ENCODE results near the gene CACNA1C. TPM values are rescaled to one million over a fixed set of nuclear protein-coding genes. Genes with fewer than 3 reads are reported as not detected.

Gene CACNA1C
- total and polyA plus RNA-seq, 2 donors from 2014 or later, result 1.6 to 17.4 TPM

DNA sequence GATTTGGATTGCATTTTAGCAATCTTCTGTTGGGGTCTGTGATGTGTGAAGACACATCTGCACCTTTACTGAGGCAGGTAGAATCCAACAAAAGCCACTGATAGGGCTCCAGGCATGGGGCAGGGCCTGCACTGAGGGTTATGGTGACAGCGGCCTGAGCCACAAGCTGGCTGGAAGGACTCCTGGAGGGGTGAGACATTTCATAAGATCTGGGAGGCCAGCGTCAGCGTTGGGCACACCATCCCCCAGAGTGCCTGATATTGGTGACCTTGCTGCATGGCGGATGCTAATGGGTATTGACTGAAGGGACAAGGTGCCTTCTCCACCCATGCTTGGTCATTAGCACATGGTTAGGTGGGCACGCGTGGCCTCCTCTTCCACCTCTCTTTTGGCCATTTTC is 187.6 kb downstream of the CACNA1C start:
- FAIRE-seq, result no peak
- H3K4me3 ChIP-seq (ENCODE audit: low read length in 3 of 3), result no peak overlapping the region
- TF ChIP-seq, protein P1, sequence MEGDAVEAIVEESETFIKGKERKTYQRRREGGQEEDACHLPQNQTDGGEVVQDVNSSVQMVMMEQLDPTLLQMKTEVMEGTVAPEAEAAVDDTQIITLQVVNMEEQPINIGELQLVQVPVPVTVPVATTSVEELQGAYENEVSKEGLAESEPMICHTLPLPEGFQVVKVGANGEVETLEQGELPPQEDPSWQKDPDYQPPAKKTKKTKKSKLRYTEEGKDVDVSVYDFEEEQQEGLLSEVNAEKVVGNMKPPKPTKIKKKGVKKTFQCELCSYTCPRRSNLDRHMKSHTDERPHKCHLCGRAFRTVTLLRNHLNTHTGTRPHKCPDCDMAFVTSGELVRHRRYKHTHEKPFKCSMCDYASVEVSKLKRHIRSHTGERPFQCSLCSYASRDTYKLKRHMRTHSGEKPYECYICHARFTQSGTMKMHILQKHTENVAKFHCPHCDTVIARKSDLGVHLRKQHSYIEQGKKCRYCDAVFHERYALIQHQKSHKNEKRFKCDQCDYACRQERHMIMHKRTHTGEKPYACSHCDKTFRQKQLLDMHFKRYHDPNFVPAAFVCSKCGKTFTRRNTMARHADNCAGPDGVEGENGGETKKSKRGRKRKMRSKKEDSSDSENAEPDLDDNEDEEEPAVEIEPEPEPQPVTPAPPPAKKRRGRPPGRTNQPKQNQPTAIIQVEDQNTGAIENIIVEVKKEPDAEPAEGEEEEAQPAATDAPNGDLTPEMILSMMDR (IDR thresholded peaks at IDR 0.05; ENCODE audit: borderline replicate concordance, extremely low read depth, insufficient read depth), result no peak
- no peak for DNase-seq
- H3K9ac ChIP-seq (ENCODE audit: low read length in 3 of 3), result no peak overlapping the region
- no peaks in the 10 kb centered on the region for H3K9me3 ChIP-seq (ENCODE audit: control insufficient read depth in 2 of 3, insufficient read depth in 1 of 3, low read length in 3 of 3)
- H3K27me3 ChIP-seq (ENCODE audit: control insufficient read depth, insufficient read depth, low read length), result no peaks in the 10 kb centered on the region
- H3K27ac ChIP-seq (ENCODE audit: low read depth in 2 of 2, low read length in 2 of 2), result no peak overlapping the region
- intact Hi-C loops (cut with DNase I), result no loop called here
- H3K4me1 ChIP-seq (ENCODE audit: control insufficient read depth in 2 of 3, insufficient read depth in 2 of 3, low read depth in 1 of 3, low read length in 3 of 3), result peaks cover 0 to 3% (median 0%) of the 10 kb centered on the region in 3 donors
- H3K36me3 ChIP-seq (ENCODE audit: control insufficient read depth in 2 of 3, insufficient read depth in 3 of 3, low read length in 3 of 3), result no peaks in the 10 kb centered on the region

DNA sequence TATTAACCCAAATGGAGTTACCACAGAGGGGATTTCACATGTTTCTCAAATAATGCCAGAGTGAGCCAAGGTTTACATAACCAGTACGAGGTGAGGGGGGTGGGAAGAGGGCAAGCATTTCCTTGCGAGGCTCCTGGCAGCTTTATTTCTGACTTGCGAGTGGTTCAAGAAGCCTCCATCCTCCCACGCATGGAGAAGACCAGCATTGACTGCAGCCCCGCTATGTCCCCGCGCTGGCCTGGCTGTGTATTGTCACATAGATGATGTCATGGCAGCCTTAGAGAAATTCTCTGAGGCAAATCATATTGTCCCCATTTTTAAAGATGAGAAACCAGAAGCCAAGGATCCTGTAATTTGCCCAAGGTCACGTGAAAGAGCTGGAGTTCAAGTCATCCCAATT is 188.2 kb downstream of the CACNA1C start:
- Histone ChIP-seq H3K9me3 (ENCODE audit: control insufficient read depth in 2 of 3, insufficient read depth in 1 of 3, low read length in 3 of 3) (no peaks in the 10 kb centered on the region), H3K36me3 (ENCODE audit: control insufficient read depth in 2 of 3, insufficient read depth in 3 of 3, low read length in 3 of 3) (no peaks in the 10 kb centered on the region), H3K4me3 (ENCODE audit: low read length in 3 of 3) (no peak overlapping the region), H3K4me1 (ENCODE audit: control insufficient read depth in 2 of 3, insufficient read depth in 2 of 3, low read depth in 1 of 3, low read length in 3 of 3) (peaks cover 0 to 3% (median 0%) of the 10 kb centered on the region in 3 donors), H3K27ac (ENCODE audit: low read depth in 2 of 2, low read length in 2 of 2) (no peak overlapping the region), H3K9ac (ENCODE audit: low read length in 3 of 3) (no peak overlapping the region), H3K27me3 (ENCODE audit: control insufficient read depth, insufficient read depth, low read length) (no peaks in the 10 kb centered on the region)
- FAIRE-seq (no peak), DNase-seq (no peak)
- TF ChIP-seq, protein P1 (IDR thresholded peaks at IDR 0.05; ENCODE audit: borderline replicate concordance, extremely low read depth, insufficient read depth), result no peak
- intact Hi-C loops (cut with DNase I), result no loop called here

DNA sequence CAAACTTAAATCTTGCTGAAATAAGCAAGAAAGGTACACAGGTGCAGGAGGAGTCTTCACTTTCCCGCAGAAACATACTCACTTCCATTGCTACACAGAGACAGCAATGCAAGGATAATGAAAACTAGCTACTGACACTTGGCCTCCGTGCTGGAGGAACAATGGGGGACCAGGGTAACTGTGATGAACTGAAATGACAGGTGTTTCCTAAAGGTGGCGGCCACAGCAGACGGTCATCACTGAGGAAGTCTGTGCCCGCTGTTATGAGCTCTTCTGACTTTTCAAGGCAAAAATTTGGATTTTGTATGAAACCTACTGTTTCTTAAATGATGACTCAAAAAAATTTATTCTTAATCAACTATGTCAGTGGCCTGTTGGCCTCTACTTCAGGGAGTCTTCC is 189.4 kb downstream of the CACNA1C start:
- FAIRE-seq, result no peak
- Histone ChIP-seq H3K36me3 (ENCODE audit: control insufficient read depth in 2 of 3, insufficient read depth in 3 of 3, low read length in 3 of 3) (no peaks in the 10 kb centered on the region), H3K27ac (ENCODE audit: low read depth in 2 of 2, low read length in 2 of 2) (no peak overlapping the region), H3K27me3 (ENCODE audit: control insufficient read depth, insufficient read depth, low read length) (no peaks in the 10 kb centered on the region), H3K4me3 (ENCODE audit: low read length in 3 of 3) (no peak overlapping the region), H3K9me3 (ENCODE audit: control insufficient read depth in 2 of 3, insufficient read depth in 1 of 3, low read length in 3 of 3) (no peaks in the 10 kb centered on the region), H3K4me1 (ENCODE audit: control insufficient read depth in 2 of 3, insufficient read depth in 2 of 3, low read depth in 1 of 3, low read length in 3 of 3) (peaks cover 0 to 3% (median 0%) of the 10 kb centered on the region in 3 donors), H3K9ac (ENCODE audit: low read length in 3 of 3) (no peak overlapping the region)
- TF ChIP-seq, protein P1 (IDR thresholded peaks at IDR 0.05; ENCODE audit: borderline replicate concordance, extremely low read depth, insufficient read depth), result no peak
- intact Hi-C loops (cut with DNase I), result no loop called here
- no peak for DNase-seq

DNA sequence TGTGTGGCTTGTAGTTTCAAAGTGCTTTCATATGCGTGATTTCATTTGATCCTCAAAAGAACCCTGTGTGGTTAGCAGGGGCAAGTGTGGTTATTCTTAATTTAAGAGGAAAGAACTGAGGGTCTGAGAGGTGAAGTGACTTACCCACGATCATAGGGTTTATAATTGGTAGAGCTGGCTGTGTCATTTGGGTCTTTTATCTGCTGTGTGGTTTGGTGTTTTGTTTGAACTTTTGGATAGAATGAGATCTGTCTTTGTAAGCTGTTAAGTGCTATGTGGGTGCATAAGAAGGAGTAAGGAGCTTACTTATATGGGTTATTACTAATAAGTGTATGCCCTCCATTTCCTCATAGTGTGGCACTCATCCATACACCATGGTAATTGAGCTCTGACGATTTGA is 190.0 kb downstream of the CACNA1C start:
- H3K9ac ChIP-seq (ENCODE audit: low read length in 3 of 3), result no peak overlapping the region
- no peak overlapping the region for H3K27ac ChIP-seq (ENCODE audit: low read depth in 2 of 2, low read length in 2 of 2)
- H3K4me3 ChIP-seq (ENCODE audit: low read length in 3 of 3), result no peak overlapping the region
- no peaks in the 10 kb centered on the region for H3K27me3 ChIP-seq (ENCODE audit: control insufficient read depth, insufficient read depth, low read length)
- no peak for FAIRE-seq
- H3K36me3 ChIP-seq (ENCODE audit: control insufficient read depth in 2 of 3, insufficient read depth in 3 of 3, low read length in 3 of 3), result no peaks in the 10 kb centered on the region
- no peaks in the 10 kb centered on the region for H3K9me3 ChIP-seq (ENCODE audit: control insufficient read depth in 2 of 3, insufficient read depth in 1 of 3, low read length in 3 of 3)
- TF ChIP-seq, protein P1 (IDR thresholded peaks at IDR 0.05; ENCODE audit: borderline replicate concordance, extremely low read depth, insufficient read depth), result no peak
- DNase-seq, result no peak
- intact Hi-C loops (cut with DNase I), result no loop called here
- peaks cover 0 to 3% (median 0%) of the 10 kb centered on the region in 3 donors for H3K4me1 ChIP-seq (ENCODE audit: control insufficient read depth in 2 of 3, insufficient read depth in 2 of 3, low read depth in 1 of 3, low read length in 3 of 3)
